ENCODE results near the gene TFPT.
"Not testable (repeated sequence)": the region's sequence is repeated elsewhere in the genome, so short reads cannot be mapped to it uniquely, and the experiment has no call there.

The TFPT gene

GRCh38 chr19:54124393-54124792 is 8.9 kb upstream of the TFPT start:
- no peak for DNase-seq (ENCODE audit: low read depth in 2 of 2)

- DNase-seq (ENCODE audit: low read depth in 2 of 2) = no peak
Measured at GRCh38 chr19:54123682-54124081, 8.2 kb upstream of the TFPT start.

GRCh38 chr19:54121259-54121658 is 5.8 kb upstream of the TFPT start:
- no peak for DNase-seq (ENCODE audit: low read depth in 2 of 2)

GRCh38 chr19:54114340-54115108 is 933 bp downstream of the TFPT start:
- no peak for DNase-seq (ENCODE audit: low read depth in 2 of 2)

- no peak for DNase-seq (ENCODE audit: low read depth in 2 of 2)
Measured at GRCh38 chr19:54109651-54110050, 5.8 kb downstream of the TFPT start.

GRCh38 chr19:54108496-54108895 is 7.0 kb downstream of the TFPT start:
- no peak for DNase-seq (ENCODE audit: low read depth in 2 of 2)

- no peak for DNase-seq (ENCODE audit: low read depth in 2 of 2)
Measured at GRCh38 chr19:54107876-54108490, 7.5 kb downstream of the TFPT start.

- no peak for DNase-seq (ENCODE audit: low read depth in 2 of 2)
Measured at GRCh38 chr19:54106716-54107115, 8.7 kb downstream of the TFPT start.

GRCh38 chr19:54105796-54106195 is 9.7 kb downstream of the TFPT start:
- no peak for DNase-seq (ENCODE audit: low read depth in 2 of 2)

GRCh38 chr19:54104998-54105715 is 10.3 kb downstream of the TFPT start:
- no peak for DNase-seq (ENCODE audit: low read depth in 2 of 2)

- peak; percentile 94 to 96 for DNase-seq (ENCODE audit: low read depth in 2 of 2)
Measured at GRCh38 chr19:54102421-54103169, 12.9 kb downstream of the TFPT start, which contains the start of gene NDUFA3. Gene NDUFA3 (plus strand): TSS chr19:54102855. CDS start chr19:54102879, 24 bp downstream.

- DNase-seq (ENCODE audit: low read depth in 2 of 2) = no peak
Measured at GRCh38 chr19:54100561-54100960, 14.9 kb downstream of the TFPT start, which contains the start of gene OSCAR. Gene OSCAR (minus strand): TSS chr19:54100803. CDS start chr19:54100792, 11 bp downstream.

- DNase-seq (ENCODE audit: low read depth in 2 of 2) = not testable (repeated sequence)
Measured at GRCh38 chr19:54099903-54100255, 15.6 kb downstream of the TFPT start.

- no peak for DNase-seq (ENCODE audit: low read depth in 2 of 2)
Measured at GRCh38 chr19:54099190-54099902, 16.1 kb downstream of the TFPT start.

- no peak for DNase-seq (ENCODE audit: low read depth in 2 of 2)
Measured at GRCh38 chr19:54096617-54097106, 18.8 kb downstream of the TFPT start.

GRCh38 chr19:54095859-54096616 is 19.4 kb downstream of the TFPT start:
- not testable (repeated sequence) for DNase-seq (ENCODE audit: low read depth in 2 of 2)

- DNase-seq (ENCODE audit: low read depth in 2 of 2) = no peak
Measured at GRCh38 chr19:54095136-54095858, 20.2 kb downstream of the TFPT start.

GRCh38 chr19:54094426-54095000 is 20.9 kb downstream of the TFPT start:
- DNase-seq (ENCODE audit: low read depth in 2 of 2) = no peak

GRCh38 chr19:54084410-54084809 is 31.0 kb downstream of the TFPT start:
- no peak for DNase-seq (ENCODE audit: low read depth in 2 of 2)

Data from activated CD8-positive, alpha-beta memory T cell treated with anti-CD3 and anti-CD28 coated beads for 4 hours (primary cell).